Amygdala (tissue), 56 donors: ENCODE data around the gene DGCR2.
"Not testable (repeated sequence)": the region's sequence is repeated elsewhere in the genome, so short reads cannot be mapped to it uniquely, and the experiment has no call there.

Experiments
- DNase-seq, 56 donors: peaks; one replicate each; lab custom pipeline; 2025; lab: John Stamatoyannopoulos, UW

The DGCR2 gene

DNA sequence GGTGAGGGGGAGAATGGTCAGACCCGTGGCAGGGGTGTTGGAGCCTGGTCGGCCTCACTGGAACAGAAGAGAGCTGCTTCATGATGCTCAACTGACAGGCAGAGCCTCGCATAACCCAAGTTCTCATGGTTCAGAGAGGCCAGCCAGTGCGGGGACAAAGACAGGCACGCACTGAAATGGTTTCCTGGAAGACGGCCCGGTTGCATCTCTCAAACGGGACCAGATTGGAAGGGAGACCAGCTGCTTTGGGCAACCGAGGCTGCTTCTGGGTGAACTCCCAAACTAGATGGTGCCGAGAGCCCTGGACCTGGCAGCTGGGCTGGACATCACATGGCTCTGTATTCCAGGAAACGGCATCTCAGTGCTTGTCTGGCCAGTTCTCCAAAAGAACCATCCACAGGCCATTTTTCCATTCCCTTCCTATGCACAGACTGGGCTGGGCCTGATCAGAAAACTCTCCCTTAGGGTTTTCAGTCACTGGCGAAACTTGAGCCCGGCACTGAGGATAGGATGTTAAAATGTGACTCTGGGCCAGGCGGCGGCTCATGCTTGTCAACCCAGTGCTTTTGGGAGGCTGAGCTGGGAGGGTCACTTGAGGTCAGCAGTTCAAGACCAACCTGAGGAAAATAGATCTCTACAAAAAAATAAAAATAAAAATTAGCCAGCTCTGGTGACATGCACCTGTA, 106.0 kb downstream of the DGCR2 start:
- DNase-seq, result peak in 18 of 56 donors; percentile 9 to 57 (median 44)

DNA sequence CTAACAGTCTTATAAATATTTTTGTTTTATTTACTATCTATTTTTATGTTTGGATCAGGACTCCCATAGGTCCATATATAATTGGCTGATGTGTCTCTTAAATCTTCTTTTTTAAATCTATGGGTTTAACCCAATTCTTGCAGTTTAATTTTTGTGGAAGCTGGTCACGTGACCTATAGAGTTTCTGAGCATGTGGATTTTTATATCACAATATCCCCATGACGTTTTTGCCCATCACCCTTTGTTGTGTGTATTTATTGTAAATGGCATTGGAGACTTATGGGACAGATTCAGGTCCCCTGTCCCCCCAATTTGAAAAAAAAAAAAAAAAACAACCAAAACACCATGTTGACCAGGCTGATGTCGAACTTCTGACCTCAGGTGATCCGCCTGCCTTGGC, 107.3 kb downstream of the DGCR2 start:
- DNase-seq, result no peak

GRCh38 chr22:19013881-19014598, 108.2 kb downstream of the DGCR2 start:
- not testable (repeated sequence) for DNase-seq

GRCh38 chr22:19013411-19013810, 108.8 kb downstream of the DGCR2 start:
- DNase-seq, result not testable (repeated sequence)

DNA sequence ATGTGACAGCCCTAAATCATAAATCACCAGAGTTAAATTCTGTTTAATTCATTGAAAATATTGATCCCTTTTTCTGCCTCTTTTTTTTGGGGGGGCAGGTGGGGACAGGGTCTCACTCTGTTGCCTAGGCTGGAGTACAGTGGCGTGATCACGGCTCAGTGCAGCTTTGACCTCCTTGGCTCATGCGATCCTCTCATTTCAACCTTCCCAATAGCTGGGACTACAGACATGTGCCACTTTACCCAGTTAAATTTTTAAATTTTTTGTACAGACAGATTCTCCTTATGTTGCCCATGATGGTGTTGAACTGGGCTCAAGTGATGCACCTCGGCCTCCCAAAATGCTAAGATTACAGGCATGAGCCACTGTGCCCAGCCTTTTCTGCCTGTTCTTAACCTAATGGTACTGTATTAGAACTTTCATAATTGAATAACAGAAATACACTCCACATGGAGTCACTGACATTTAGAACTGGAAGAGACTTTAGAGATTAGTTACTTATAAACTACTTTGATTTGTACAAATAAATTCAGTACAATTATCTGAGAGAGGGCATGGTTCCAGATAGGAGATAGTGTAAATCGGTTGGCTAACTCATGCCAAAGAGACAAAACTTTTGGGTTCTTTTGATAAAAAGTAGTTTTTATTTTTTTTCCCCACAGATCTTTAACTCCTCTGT, 109.8 kb downstream of the DGCR2 start:
- DNase-seq, result no peak

DNA sequence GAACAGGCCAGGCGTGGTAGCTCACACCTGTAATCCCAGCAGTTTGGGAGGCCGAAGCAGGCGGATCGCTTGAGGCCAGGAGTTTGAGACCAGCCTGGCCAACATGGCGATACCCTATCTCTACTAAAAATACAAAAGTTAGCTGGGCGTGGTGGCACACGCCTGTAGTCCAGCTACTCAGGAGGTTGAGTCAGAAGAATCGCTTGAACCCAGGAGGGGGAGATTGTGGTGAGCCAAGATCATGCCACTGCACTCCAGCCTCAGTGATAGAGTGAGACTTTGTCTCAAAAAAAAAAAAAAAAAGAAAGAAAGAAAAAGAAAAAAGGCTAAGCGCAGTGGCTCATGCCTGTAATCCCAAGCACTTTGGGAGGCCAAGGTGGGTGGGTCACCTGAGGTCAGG, 110.6 kb downstream of the DGCR2 start:
- DNase-seq, result not testable (repeated sequence)

DNA sequence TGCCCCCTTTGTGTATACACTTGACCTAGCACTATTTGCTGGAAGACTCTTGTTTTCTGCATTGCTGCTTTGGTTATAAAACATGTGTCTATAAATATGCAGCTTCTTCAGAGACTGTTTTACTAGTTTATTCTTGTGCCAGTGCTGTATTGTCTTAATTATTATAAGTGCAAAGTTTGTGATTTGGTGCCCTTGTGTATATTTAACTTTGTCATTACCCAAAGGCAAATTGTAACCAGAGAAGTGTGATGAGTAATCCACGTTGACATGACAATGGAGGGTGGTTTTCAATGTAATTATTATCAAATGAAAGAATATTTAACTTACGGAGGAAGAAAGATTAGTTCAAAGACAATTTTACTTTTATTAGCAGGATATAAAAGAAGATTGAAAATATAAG, 111.1 kb downstream of the DGCR2 start:
- DNase-seq, result no peak

DNA sequence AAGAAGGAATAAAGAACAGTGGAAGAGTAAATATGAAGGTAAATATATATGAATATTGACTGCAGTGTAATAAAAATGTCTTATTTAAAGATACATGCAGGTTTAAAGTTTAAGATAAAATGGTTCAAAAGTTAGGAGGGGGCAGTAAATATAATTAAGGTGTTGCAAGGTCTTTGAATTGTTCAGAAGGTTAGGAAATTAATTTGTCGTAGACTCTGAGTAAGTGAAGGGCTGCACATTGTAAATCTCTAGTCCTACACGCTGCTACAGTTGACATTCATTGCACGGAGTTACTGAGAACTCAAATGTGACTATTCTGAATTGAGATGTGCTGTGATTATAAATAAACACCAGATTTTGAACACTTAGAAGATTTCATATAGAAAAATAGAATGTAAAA, 116.3 kb downstream of the DGCR2 start:
- DNase-seq, result no peak

DNA sequence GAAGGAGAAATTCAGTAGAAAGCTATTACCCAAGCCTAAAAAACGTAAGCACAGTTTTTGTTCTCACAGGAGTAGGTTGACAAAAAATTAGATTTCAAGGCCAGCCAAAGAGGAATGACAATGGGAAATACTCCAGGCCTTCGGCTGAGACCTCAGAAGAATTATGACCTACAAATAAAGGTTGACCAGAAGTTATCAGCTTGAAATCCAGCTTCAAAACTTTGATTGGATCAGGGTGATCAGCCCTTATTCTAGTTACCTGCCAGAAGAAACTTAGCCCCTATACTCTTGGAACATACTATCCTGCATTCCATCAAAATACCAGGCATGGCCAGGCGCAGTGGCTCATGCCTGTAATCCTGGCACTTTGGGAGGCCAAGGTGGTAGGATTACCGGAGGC, 117.7 kb downstream of the DGCR2 start:
- no peak for DNase-seq

GRCh38 chr22:19003508-19003907, 118.7 kb downstream of the DGCR2 start:
- no peak for DNase-seq

DNA sequence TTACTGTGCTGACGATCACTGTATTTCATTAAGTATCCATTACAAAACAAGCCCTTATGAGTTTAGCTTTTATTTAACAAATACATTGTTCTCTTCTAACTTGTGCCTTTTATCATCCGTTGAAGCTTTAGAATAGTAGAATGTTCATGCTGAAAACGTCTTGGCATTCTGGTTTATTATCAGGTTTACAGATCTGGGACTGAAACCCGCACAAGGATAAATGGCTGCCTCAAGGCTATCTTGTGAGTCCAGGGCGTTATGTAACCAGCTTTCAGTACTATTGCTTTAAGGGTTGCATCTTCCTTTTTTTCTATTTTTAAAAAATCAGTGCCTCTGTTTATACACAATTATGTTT, 119.6 kb downstream of the DGCR2 start:
- no peak for DNase-seq

- DNase-seq, result no peak
Measured at GRCh38 chr22:19001204-19001603, 121.0 kb downstream of the DGCR2 start.

DNA sequence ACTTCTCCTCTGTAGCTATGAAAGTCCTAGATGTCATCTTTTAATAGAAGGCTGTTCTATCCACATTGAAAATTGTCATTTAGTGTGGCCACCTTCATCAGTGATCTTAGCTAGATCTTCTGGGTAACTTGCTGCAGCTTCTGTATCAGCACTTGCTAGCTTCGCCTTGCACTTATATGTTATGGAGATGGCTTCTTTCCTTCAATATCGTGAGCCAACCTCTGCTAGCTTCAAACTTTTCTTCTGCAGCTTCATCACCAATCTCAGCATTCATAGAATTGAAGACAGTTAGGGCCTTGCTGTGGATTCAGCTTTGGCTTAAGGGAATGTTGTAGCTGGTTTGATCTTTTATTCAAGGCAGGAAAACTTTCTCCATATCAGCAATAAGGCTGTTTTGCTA, 122.1 kb downstream of the DGCR2 start:
- not testable (repeated sequence) for DNase-seq

DNA sequence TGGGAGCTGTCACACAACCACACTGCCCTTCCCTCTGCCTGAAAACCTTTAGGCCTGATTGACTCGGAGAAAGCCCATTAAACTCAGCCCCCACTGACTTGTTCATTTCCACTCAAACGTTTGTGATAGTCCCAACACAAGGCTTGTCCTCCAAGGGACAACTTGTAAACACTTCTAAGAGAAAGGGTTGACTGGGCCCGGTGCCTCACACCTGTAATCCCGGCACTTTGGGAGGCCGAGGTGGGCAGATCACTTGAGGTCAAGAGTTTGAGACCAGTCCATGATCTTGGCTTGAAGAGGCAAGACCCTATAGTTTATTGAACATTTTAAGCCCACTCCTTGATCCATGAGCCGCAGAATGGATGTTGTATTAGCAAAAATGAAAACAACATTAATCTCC, 122.8 kb downstream of the DGCR2 start:
- DNase-seq, result no peak

DNA sequence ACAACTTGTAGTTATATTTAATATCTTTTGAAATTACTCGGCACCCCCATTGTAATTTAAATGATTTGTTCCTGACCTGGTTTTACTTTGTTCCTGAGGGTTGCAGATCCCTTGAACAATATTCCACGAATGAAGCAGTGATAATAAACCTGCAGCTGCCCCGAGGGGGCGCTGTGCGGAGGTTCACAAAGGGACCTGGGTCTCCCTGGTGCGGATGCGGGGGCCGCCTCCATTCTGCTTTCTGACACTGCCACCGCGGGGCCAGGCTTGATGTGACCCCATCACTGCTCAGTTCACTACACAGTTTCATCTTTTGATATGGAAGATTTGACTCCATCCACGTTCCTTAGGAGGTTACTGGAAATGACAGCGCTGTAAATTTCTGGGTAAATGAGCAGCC, 123.2 kb downstream of the DGCR2 start:
- no peak for DNase-seq

- peak in 25 of 56 donors; percentile 4 to 52 (median 31) for DNase-seq
Measured at GRCh38 chr22:18997925-18998315, 124.3 kb downstream of the DGCR2 start.

DNA sequence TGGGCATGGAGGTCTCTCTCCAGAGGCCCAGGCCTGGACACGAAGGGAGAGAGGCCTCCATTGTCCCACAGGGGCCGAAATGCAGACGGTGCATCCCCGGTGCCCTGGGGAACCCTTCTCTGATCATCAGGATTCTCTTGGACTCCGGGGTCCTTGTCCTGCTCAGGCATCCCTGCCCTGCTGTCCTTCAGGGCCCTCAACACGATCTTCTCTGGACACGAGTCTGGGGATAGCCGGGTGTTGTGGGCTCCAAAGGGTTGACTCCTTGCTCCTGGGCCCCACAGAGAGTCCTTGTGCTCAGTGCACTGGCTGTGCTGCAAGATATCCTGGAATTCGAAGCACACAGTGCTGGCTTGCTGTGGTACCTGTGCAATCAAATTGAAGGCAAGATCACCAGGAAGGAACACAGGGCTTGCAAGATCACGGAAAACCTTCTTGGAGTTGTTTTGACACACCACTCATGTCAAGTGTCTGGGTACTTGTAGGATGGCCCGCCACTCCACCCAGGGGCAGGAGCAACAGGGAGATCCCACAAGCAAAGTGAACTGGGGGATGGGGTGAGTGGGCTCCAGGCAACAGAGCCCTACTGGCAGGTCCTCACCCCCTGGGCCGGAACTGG, 124.8 kb downstream of the DGCR2 start:
- no peak for DNase-seq

GRCh38 chr22:18996376-18996900, 125.8 kb downstream of the DGCR2 start:
- no peak for DNase-seq

DNA sequence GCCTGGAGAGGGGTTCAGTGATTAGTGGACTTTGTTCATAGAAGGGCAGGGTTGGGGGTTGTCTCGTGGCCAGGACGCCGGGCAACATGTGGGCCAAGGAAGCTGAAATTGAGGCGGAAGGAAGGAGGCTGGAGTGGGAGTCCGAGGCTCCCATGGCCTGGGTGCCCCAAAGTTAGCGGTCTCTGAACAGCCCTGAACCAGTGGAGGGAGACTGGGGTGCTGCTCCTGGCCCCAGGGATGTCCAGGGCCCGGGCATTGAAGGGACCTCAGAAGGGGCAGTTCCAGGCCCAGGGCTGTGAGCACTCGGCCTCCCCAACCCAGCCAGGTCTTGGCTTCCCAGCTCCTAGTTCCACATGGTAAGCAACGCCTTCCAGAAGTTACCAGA, 126.9 kb downstream of the DGCR2 start:
- DNase-seq, result no peak

DNA sequence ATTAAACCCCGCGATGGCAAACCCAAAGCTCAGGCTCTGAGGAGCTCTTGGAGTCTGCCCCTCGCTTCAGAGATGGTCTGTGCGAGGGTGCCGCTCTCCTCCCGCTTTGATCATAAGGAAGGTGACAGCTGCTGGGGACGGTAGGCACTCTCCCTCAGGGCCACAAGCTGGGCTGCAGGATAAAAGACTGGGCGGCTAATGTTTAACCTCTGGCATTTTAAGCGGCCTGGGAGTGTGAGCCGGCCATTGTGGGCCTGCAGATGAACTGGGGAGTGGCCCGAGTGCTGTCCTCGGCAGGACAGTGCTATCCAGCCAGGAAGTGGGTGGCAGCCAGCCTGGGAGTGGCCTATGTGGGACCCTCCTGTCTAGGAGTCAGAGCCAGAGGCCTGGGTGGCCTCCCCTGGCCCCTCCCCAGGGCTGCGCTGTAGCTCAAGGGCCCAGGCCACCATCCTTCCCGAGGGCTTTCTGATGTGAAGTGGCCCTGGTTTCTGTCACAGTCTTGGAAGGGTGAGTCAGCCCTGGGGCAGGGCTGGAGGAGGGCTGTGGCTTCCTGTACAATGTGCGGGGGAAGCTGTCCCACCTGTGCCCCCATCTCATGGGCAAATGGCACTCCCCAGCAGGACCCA, 127.4 kb downstream of the DGCR2 start:
- no peak for DNase-seq

DNA sequence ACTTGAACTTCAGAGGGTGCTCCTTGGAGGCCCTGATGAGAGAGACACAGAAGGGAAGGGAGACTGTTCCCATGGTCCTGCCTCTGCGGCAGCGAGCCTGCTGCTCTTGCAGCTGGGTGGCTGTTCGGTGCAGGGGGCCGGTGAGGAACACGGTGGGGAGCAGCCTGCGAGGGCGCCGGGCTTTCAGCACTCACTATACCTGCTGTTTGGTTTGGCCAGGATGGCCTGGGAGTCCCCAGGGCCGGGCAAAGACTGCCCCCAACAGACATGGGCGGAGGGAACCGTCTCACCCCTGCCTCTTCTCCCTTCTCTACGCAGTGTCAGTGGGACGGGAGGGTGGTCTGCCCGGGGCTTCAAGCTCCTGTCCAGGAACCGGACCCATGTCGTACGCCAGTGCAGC, 128.2 kb downstream of the DGCR2 start:
- no peak for DNase-seq
